Measurements from ENCODE around the gene NOBOX.
"Not testable (repeated sequence)": the region's sequence is repeated elsewhere in the genome, so short reads cannot be mapped to it uniquely, and the experiment has no call there.

Gene NOBOX

GRCh38 chr7:144403649-144404061 lies at the start of gene NOBOX:
TSS of gene NOBOX (minus strand) at chr7:144403693.
- DNase-seq (ENCODE audit: low read depth), result no peak

- DNase-seq (ENCODE audit: low read depth), result no peak
Observed at GRCh38 chr7:144452064-144452463, 48.6 kb upstream of the NOBOX start.

- DNase-seq (ENCODE audit: low read depth), result no peak
Observed at GRCh38 chr7:144445590-144445989, 42.1 kb upstream of the NOBOX start.

GRCh38 chr7:144439717-144440205 lies 36.3 kb upstream of the NOBOX start:
- no peak for DNase-seq (ENCODE audit: low read depth)

GRCh38 chr7:144438759-144439158 lies 35.3 kb upstream of the NOBOX start:
- no peak for DNase-seq (ENCODE audit: low read depth)

GRCh38 chr7:144437370-144438191 lies 34.1 kb upstream of the NOBOX start:
- DNase-seq (ENCODE audit: low read depth), result peak; percentile 15

GRCh38 chr7:144436500-144436899 lies 33.0 kb upstream of the NOBOX start:
- DNase-seq (ENCODE audit: low read depth), result no peak

- no peak for DNase-seq (ENCODE audit: low read depth)
Observed at GRCh38 chr7:144428431-144428830, 24.9 kb upstream of the NOBOX start.

- not testable (repeated sequence) for DNase-seq (ENCODE audit: low read depth)
Observed at GRCh38 chr7:144427539-144427938, 24.0 kb upstream of the NOBOX start.

- not testable (repeated sequence) for DNase-seq (ENCODE audit: low read depth)
Observed at GRCh38 chr7:144418931-144419330, 15.4 kb upstream of the NOBOX start.

- no peak for DNase-seq (ENCODE audit: low read depth)
Observed at GRCh38 chr7:144416341-144416740, 12.8 kb upstream of the NOBOX start.

GRCh38 chr7:144415858-144416257 lies 12.4 kb upstream of the NOBOX start:
- DNase-seq (ENCODE audit: low read depth), result no peak

GRCh38 chr7:144414815-144415214 lies 11.3 kb upstream of the NOBOX start:
- DNase-seq (ENCODE audit: low read depth), result no peak

- no peak for DNase-seq (ENCODE audit: low read depth)
Observed at GRCh38 chr7:144410441-144410840, 6.9 kb upstream of the NOBOX start.

- DNase-seq (ENCODE audit: low read depth), result no peak
Observed at GRCh38 chr7:144408121-144408520, 4.6 kb upstream of the NOBOX start.

GRCh38 chr7:144407266-144407931 lies 3.9 kb upstream of the NOBOX start:
- no peak for DNase-seq (ENCODE audit: low read depth)

- DNase-seq (ENCODE audit: low read depth), result no peak
Observed at GRCh38 chr7:144404946-144405345, 1.5 kb upstream of the NOBOX start.

- no peak for DNase-seq (ENCODE audit: low read depth)
Observed at GRCh38 chr7:144403102-144403501, 391 bp downstream of the NOBOX start.

- DNase-seq (ENCODE audit: low read depth), result no peak
Observed at GRCh38 chr7:144401490-144401889, 2.0 kb downstream of the NOBOX start.

- no peak for DNase-seq (ENCODE audit: low read depth)
Observed at GRCh38 chr7:144399946-144400345, 3.5 kb downstream of the NOBOX start.

GRCh38 chr7:144398911-144399310 lies 4.6 kb downstream of the NOBOX start:
- no peak for DNase-seq (ENCODE audit: low read depth)

- no peak for DNase-seq (ENCODE audit: low read depth)
Observed at GRCh38 chr7:144398291-144398690, 5.2 kb downstream of the NOBOX start.

GRCh38 chr7:144397086-144397485 lies 6.4 kb downstream of the NOBOX start:
- DNase-seq (ENCODE audit: low read depth), result no peak

All from GM04503 (cell line).